ENCODE data around the gene AMER2.

DNA sequence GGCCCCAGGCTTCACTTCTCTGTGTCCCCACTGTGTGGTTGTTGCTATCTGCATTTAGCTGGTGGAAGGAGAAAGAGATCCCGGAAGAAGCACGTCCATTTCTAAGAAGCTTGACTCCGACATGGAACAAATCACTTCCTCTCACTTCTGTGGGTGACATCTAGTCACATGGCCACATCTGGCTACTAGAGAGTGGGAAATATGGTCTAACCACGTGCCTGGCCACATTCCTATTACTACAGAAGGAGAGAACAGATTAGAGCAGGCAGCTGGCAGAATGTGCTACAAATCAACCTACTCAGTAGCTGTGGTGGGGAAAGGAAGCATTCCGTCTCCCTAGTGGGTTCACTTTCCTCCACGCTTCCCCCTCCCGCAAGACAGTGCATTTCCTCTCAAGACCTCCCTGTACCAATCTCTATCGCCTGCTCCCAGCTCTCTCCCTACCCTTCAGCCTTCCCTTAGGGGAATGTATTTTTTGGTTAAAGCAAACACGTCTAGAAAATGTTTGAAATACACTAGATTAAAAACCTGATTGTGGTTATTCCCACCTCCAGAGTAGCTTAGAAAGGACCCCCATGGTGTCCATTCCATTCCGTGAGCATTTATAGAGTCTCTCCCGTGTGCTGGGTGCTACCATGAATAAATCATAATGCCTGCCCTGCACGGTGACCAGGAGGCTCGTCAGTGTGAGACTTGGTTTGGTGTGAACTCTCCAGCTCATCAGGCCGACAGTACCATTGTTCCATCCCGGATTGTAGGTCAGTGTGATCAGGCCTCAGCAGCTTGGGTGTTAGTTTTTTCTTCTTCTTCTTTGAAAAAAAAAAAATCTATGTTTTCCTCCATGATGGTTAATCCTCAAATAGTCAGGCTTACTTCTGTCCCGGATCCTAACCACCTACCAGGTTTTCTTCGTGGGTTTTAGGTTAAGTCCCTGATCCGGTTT is 8.0 kb upstream of the AMER2 start:
- no peak for TF ChIP-seq EZH2 (IDR thresholded peaks at IDR 0.05; ENCODE audit: insufficient read depth, poor library complexity, severe bottlenecking)
- TF ChIP-seq EZH2phosphoT487 (IDR thresholded peaks at IDR 0.05; ENCODE audit: insufficient read depth, low read depth) = no peak
